GM23338 (cell line): Measurements from ENCODE around the gene ALDH1A2. TPM values are rescaled to one million over a fixed set of nuclear protein-coding genes. Genes with fewer than 3 reads are reported as not detected.

Experiments used
- ATAC-seq: fragments of 200-7000 bp; cut with Tn5 transposase; 3 replicates; pipeline ENCODE4 v1.9.1; 2020
- DNase-seq: peaks from one replicate; pipeline ENCODE4 v3.0.0-alpha.2; 2015; ENCODE audit warnings: low spot score
- H2AFZ ChIP-seq: fragments of 200-600 bp; sonication (generic); 2 replicates; pipeline ENCODE4 v1.8.0; 2016; ENCODE audit warnings: antibody characterized with exemption, mild to moderate bottlenecking, moderate library complexity
- H3F3A ChIP-seq: fragments of 200-600 bp; sonication (generic); replicated peaks from 2 replicates; pipeline ENCODE4 v1.8.0; 2017; ENCODE audit warnings: antibody characterized with exemption, mixed run types, low read depth
- H3K27ac ChIP-seq: fragments of 200-600 bp; sonication (generic); 2 replicates; pipeline ENCODE4 v1.6.1; 2016; ENCODE audit warnings: low read depth
- H3K27me3 ChIP-seq: fragments of 200-600 bp; sonication (generic); 2 replicates; pipeline ENCODE4 v1.8.0; 2016; ENCODE audit warnings: mild to moderate bottlenecking, mixed run types, moderate library complexity; ENCODE audit not compliant: insufficient read depth
- H3K36me3 ChIP-seq: fragments of 200-600 bp; sonication (generic); 2 replicates; pipeline ENCODE4 v1.8.0; 2016; ENCODE audit warnings: mild to moderate bottlenecking; ENCODE audit not compliant: insufficient read depth
- H3K4me1 ChIP-seq: fragments of 200-600 bp; sonication (generic); 2 replicates; pipeline ENCODE4 v1.8.0; 2016; ENCODE audit warnings: mild to moderate bottlenecking, moderate library complexity; ENCODE audit not compliant: insufficient read depth
- H3K4me2 ChIP-seq: fragments of 200-600 bp; sonication (generic); 2 replicates; pipeline ENCODE4 v1.7.1; 2017; ENCODE audit warnings: mixed run types
- H3K4me3 ChIP-seq: fragments of 200-600 bp; sonication (generic); 2 replicates; pipeline ENCODE4 v1.6.1; 2016; ENCODE audit warnings: mixed run types
- H3K79me2 ChIP-seq: fragments of 200-600 bp; sonication (generic); replicated peaks from 2 replicates; pipeline ENCODE4 v1.8.0; 2017; ENCODE audit warnings: mild to moderate bottlenecking; ENCODE audit not compliant: insufficient read depth
- H3K9me2 ChIP-seq: fragments of 200-600 bp; sonication (generic); 2 replicates; pipeline ENCODE4 v1.8.0; 2017; ENCODE audit not compliant: insufficient read depth
- H4K20me1 ChIP-seq: fragments of 200-600 bp; sonication (generic); replicated peaks from 2 replicates; pipeline ENCODE4 v1.8.0; 2017; ENCODE audit warnings: mild to moderate bottlenecking; ENCODE audit not compliant: insufficient read depth
- H3K27ac Mint-ChIP-seq: 2 replicates; pipeline ENCODE4 v1.8.0; 2020; ENCODE audit warnings: inconsistent platforms, mild to moderate bottlenecking, moderate library complexity, mixed read lengths
- H3K27me3 Mint-ChIP-seq: 3 replicates; pipeline ENCODE4 v1.8.0; 2022; ENCODE audit warnings: low read depth, mild to moderate bottlenecking, moderate library complexity, mixed read lengths, inconsistent platforms; ENCODE audit not compliant: insufficient read depth, poor library complexity
- H3K36me3 Mint-ChIP-seq: 3 replicates; pipeline ENCODE4 v1.8.0; 2021; ENCODE audit warnings: low read depth, mild to moderate bottlenecking, inconsistent platforms, moderate library complexity, mixed read lengths
- H3K4me1 Mint-ChIP-seq: 3 replicates; pipeline ENCODE4 v1.8.0; 2020; ENCODE audit warnings: mild to moderate bottlenecking, inconsistent platforms, mixed read lengths
- H3K4me3 Mint-ChIP-seq: 3 replicates; pipeline ENCODE4 v1.8.0; 2021; ENCODE audit warnings: moderate library complexity, mild to moderate bottlenecking, inconsistent platforms, mixed read lengths
- H3K9me3 Mint-ChIP-seq: 3 replicates; pipeline ENCODE4 v1.8.0; 2020; ENCODE audit warnings: moderate library complexity, mild to moderate bottlenecking, inconsistent platforms, mixed read lengths
- CREB1 ChIP-seq: fragments of 250-450 bp; sonication (Bioruptor Pico); IDR thresholded peaks from 2 replicates; pipeline ENCODE4 v1.5.0; 2020; ENCODE audit warnings: low read depth, mild to moderate bottlenecking, moderate library complexity
- ETS1 ChIP-seq: IDR thresholded peaks from 2 replicates; pipeline ENCODE4 v1.6.1; 2016; ENCODE audit warnings: antibody characterized with exemption
- EZH2 ChIP-seq: fragments of 200-600 bp; sonication (generic); IDR thresholded peaks from one replicate; pipeline ENCODE4 v1.8.0; 2017; ENCODE audit warnings: antibody characterized with exemption, mild to moderate bottlenecking, low read depth; ENCODE audit not compliant: unreplicated experiment
- EZH2phosphoT487 ChIP-seq: fragments of 200-600 bp; sonication (generic); IDR thresholded peaks from one replicate; pipeline ENCODE4 v1.8.1; 2018; ENCODE audit warnings: antibody characterized with exemption; ENCODE audit not compliant: unreplicated experiment
- JUNB ChIP-seq: IDR thresholded peaks from one replicate; pipeline ENCODE4 v1.6.1; 2016; ENCODE audit warnings: antibody characterized with exemption; ENCODE audit not compliant: unreplicated experiment
- NANOG ChIP-seq: IDR thresholded peaks from 2 replicates; pipeline ENCODE4 v1.6.1; 2016; ENCODE audit warnings: antibody characterized with exemption, borderline replicate concordance
- POLR2AphosphoS5 ChIP-seq: IDR thresholded peaks from 2 replicates; pipeline ENCODE4 v1.6.1; 2016; ENCODE audit warnings: antibody characterized with exemption, low read depth
- REST ChIP-seq: IDR thresholded peaks from one replicate; pipeline ENCODE4 v1.6.1; 2018; ENCODE audit warnings: antibody characterized with exemption; ENCODE audit not compliant: unreplicated experiment
- STAT1 ChIP-seq: IDR thresholded peaks from one replicate; pipeline ENCODE4 v1.6.1; 2016; ENCODE audit warnings: antibody characterized with exemption; ENCODE audit not compliant: unreplicated experiment
- ZNF114 ChIP-seq: fragments of 250-450 bp; sonication (Bioruptor Pico); IDR thresholded peaks from 2 replicates; pipeline ENCODE4 v1.5.0; 2020; ENCODE audit warnings: mild to moderate bottlenecking, moderate library complexity
- ZNF331 ChIP-seq: fragments of 250-450 bp; sonication (Bioruptor Pico); IDR thresholded peaks from 2 replicates; pipeline ENCODE4 v1.5.0; 2020; ENCODE audit warnings: low read depth, mild to moderate bottlenecking, moderate library complexity
- ZNF462 ChIP-seq: fragments of 250-450 bp; sonication (Bioruptor Pico); IDR thresholded peaks from 2 replicates; pipeline ENCODE4 v1.5.0; 2020; ENCODE audit warnings: mild to moderate bottlenecking, moderate library complexity
- polyA plus RNA-seq: library from polyadenylated mRNA; unstranded; fragments of >200 nt; fragmentation: Nextera tagmentation; extraction: Ambion mirVana; gene quantifications from 2 replicates; pipeline ENCODE4 v1.2.1, GENCODE V29; 2016
- total RNA-seq: library from RNA; depleted of rRNA; stranded (reverse); fragments of >200 nt; shearing (Covaris generic); gene quantifications from 2 replicates; pipeline ENCODE4 v1.2.3, GENCODE V29; 2014
- TF ChIP-seq, protein P1 (sequence below), 2 experiments: fragments of 200-600 bp in 1 of 2; sonication (generic) in 1 of 2; conservative IDR thresholded peaks; 2 replicates each; pipeline versions ENCODE4 v1.5.1 to v1.6.1; 2016 to 2017; ENCODE audit warnings: antibody characterized with exemption in 2 of 2, low read depth in 2 of 2, mild to moderate bottlenecking in 2 of 2, moderate library complexity in 1 of 2

ALDH1A2 gene
- total and polyA plus RNA-seq, 2 experiments from 2014 or later, result 0.80 TPM; not detected in 1

DNA sequence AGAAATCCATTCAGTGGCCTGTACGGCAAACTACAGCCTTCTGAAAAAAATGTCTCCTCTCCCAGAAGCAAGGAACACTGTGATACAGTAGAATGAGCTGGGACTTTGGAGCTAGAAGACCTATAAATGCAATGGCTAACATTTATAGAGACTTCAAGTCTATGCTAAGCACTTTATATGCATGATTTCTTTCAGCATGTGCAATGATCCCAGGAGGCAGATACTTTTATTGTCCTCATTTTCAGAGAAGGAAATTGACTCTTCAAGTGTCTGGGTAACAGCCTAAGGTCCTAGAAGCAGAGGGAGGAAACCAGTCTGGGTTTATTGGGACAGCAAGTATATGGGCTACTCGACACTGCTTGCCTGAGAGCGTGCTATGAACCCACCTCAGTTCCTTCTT lies 140.9 kb downstream of the ALDH1A2 start:
- no peaks in the 10 kb centered on the region for H3K9me3 Mint-ChIP-seq
- no peaks in the 10 kb centered on the region for H3K4me1 Mint-ChIP-seq

More for the DNA sequence above, 140.9 kb downstream of the ALDH1A2 start:
- H2AFZ ChIP-seq, result no peak overlapping the region
- H3K9me2 ChIP-seq, result no peaks in the 10 kb centered on the region; the same call in 1 of the 2 replicates
- Mint-ChIP-seq H3K36me3 (no peaks in the 10 kb centered on the region), H3K27me3 (peaks cover 3% of the 10 kb centered on the region), H3K27ac (no peak overlapping the region), H3K4me3 (no peak overlapping the region)
- no peaks in the 10 kb centered on the region for H3K79me2 ChIP-seq
- no peaks in the 10 kb centered on the region for H3K4me1 ChIP-seq
- no peak overlapping the region for H3K4me2 ChIP-seq
- H3K36me3 ChIP-seq, result no peaks in the 10 kb centered on the region
- no peaks in the 10 kb centered on the region for H3F3A ChIP-seq
- no peaks in the 10 kb centered on the region for H4K20me1 ChIP-seq
- no peak for DNase-seq
- H3K27ac ChIP-seq, result no peak overlapping the region
- no peak overlapping the region for H3K4me3 ChIP-seq
- TF ChIP-seq ZNF462 (CRISPR knock-in tag), result no peak
- TF ChIP-seq ETS1, result no peak
- TF ChIP-seq ZNF331 (CRISPR knock-in tag), result no peak
- no peak for TF ChIP-seq POLR2AphosphoS5
- TF ChIP-seq, protein P1, sequence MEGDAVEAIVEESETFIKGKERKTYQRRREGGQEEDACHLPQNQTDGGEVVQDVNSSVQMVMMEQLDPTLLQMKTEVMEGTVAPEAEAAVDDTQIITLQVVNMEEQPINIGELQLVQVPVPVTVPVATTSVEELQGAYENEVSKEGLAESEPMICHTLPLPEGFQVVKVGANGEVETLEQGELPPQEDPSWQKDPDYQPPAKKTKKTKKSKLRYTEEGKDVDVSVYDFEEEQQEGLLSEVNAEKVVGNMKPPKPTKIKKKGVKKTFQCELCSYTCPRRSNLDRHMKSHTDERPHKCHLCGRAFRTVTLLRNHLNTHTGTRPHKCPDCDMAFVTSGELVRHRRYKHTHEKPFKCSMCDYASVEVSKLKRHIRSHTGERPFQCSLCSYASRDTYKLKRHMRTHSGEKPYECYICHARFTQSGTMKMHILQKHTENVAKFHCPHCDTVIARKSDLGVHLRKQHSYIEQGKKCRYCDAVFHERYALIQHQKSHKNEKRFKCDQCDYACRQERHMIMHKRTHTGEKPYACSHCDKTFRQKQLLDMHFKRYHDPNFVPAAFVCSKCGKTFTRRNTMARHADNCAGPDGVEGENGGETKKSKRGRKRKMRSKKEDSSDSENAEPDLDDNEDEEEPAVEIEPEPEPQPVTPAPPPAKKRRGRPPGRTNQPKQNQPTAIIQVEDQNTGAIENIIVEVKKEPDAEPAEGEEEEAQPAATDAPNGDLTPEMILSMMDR (conservative IDR thresholded peaks at IDR 0.05; ENCODE audit: low read depth in 2 of 2), result no peak
- TF ChIP-seq JUNB, result no peak
- TF ChIP-seq NANOG, result no peak
- TF ChIP-seq EZH2, result no peak
- TF ChIP-seq REST, result no peak
- no peak for TF ChIP-seq EZH2phosphoT487
- no peak for TF ChIP-seq STAT1
- TF ChIP-seq CREB1 (CRISPR knock-in tag), result no peak
- TF ChIP-seq ZNF114 (CRISPR knock-in tag), result no peak
- no peaks in the 10 kb centered on the region for H3K27me3 ChIP-seq
- ATAC-seq, result no peak
